ENCODE results near the gene RPRD1B.

Gene RPRD1B

GRCh38 chr20:38137441-38138037, 104.0 kb downstream of the RPRD1B start:
- no peak for DNase-seq
- Histone ChIP-seq H3K36me3 (no peaks in the 10 kb centered on the region), H3K4me3 (ENCODE audit: low read depth, low read length) (no peak overlapping the region), H3K4me1 (peaks cover 30% of the 10 kb centered on the region), H3K27me3 (no peaks in the 10 kb centered on the region), H3K9me3 (no peaks in the 10 kb centered on the region)
- no peak for TF ChIP-seq CTCF (IDR thresholded peaks at IDR 0.05; ENCODE audit: low read depth, low read length)

GRCh38 chr20:38138086-38138778, 104.7 kb downstream of the RPRD1B start:
- no peaks in the 10 kb centered on the region for H3K27me3 ChIP-seq
- no peak for TF ChIP-seq CTCF (IDR thresholded peaks at IDR 0.05; ENCODE audit: low read depth, low read length)
- no peaks in the 10 kb centered on the region for H3K9me3 ChIP-seq
- H3K36me3 ChIP-seq = no peaks in the 10 kb centered on the region
- DNase-seq = no peak
- peaks cover 33% of the 10 kb centered on the region for H3K4me1 ChIP-seq
- no peak overlapping the region for H3K4me3 ChIP-seq (ENCODE audit: low read depth, low read length)

GRCh38 chr20:38139156-38139912, 105.8 kb downstream of the RPRD1B start:
- Histone ChIP-seq H3K27me3 (no peaks in the 10 kb centered on the region), H3K4me1 (peaks cover 43% of the 10 kb centered on the region), H3K36me3 (no peaks in the 10 kb centered on the region), H3K4me3 (ENCODE audit: low read depth, low read length) (no peak overlapping the region), H3K9me3 (no peaks in the 10 kb centered on the region)
- DNase-seq = no peak
- TF ChIP-seq CTCF (IDR thresholded peaks at IDR 0.05; ENCODE audit: low read depth, low read length) = no peak

- peaks cover 37% of the 10 kb centered on the region for H3K4me1 ChIP-seq
- H3K4me3 ChIP-seq (ENCODE audit: low read depth, low read length) = no peak overlapping the region
- H3K27me3 ChIP-seq = no peaks in the 10 kb centered on the region
- TF ChIP-seq CTCF (IDR thresholded peaks at IDR 0.05; ENCODE audit: low read depth, low read length) = no peak
- peak; percentile 71 for DNase-seq
- no peaks in the 10 kb centered on the region for H3K9me3 ChIP-seq
- H3K36me3 ChIP-seq = no peaks in the 10 kb centered on the region
Measured at GRCh38 chr20:38139977-38140753, 106.6 kb downstream of the RPRD1B start.

GRCh38 chr20:38141204-38141888, 107.8 kb downstream of the RPRD1B start:
- Histone ChIP-seq H3K4me1 (peaks cover 37% of the 10 kb centered on the region), H3K9me3 (no peaks in the 10 kb centered on the region), H3K4me3 (ENCODE audit: low read depth, low read length) (no peak overlapping the region), H3K27me3 (no peaks in the 10 kb centered on the region), H3K36me3 (no peaks in the 10 kb centered on the region)
- DNase-seq = no peak
- no peak for TF ChIP-seq CTCF (IDR thresholded peaks at IDR 0.05; ENCODE audit: low read depth, low read length)
